Fibroblast of villous mesenchyme (primary cell): ENCODE results near the gene PDIA2. TPM values are rescaled to one million over a fixed set of nuclear protein-coding genes. Genes with fewer than 3 reads are reported as not detected.

Experiments
- DNase-seq: peaks from one replicate; pipeline ENCODE4 v3.0.0-alpha.2; 2010; ENCODE audit warnings: low read depth
- H3K4me3 ChIP-seq: 2 replicates; pipeline ENCODE4 v1.5.1; 2011; ENCODE audit warnings: low read depth, mild to moderate bottlenecking, low read length
- CTCF ChIP-seq: IDR thresholded peaks from 2 replicates; pipeline ENCODE4 v1.5.1; 2012; ENCODE audit warnings: low read depth, mild to moderate bottlenecking, low read length; ENCODE audit not compliant: insufficient read depth
- total RNA-seq: library from RNA; depleted of rRNA; stranded (reverse); fragments of >200 nt; gene quantifications from 2 replicates; pipeline ENCODE4 v1.2.3, GENCODE V29; 2012

Gene PDIA2
- total RNA-seq, 1 donor = 0.43 TPM

DNA sequence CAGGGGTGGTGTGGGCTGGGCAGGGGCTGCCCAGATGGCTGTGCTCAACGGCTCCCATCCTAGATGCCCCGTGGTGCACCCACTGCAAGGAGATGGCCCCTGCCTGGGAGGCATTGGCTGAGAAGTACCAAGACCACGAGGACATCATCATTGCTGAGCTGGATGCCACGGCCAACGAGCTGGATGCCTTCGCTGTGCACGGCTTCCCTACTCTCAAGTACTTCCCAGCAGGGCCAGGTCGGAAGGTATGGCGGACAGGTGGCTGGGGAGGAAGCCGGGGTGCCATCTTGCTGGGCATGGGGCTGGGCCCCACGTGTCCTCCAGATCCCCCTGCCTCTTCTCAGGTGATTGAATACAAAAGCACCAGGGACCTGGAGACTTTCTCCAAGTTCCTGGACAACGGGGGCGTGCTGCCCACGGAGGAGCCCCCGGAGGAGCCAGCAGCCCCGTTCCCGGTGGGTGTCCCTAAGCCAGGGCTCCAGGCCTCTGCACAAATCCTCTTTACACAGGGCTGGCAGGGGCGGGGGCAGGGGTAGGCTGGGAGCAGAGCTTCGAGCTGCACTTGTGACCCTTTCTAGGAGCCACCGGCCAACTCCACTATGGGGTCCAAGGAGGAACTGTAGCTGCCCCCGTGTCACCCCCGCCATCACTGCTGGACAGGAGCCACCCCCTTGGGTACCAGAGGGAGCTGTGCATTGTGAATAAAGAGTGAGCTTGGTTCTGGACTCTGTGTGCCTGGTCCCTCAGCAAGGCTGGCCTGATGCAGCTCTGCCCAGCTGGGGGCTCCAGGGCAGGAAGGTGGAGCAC, 3.7 kb downstream of the PDIA2 start:
- no peak overlapping the region for H3K4me3 ChIP-seq
- no peak for TF ChIP-seq CTCF
- DNase-seq = no peak

DNA sequence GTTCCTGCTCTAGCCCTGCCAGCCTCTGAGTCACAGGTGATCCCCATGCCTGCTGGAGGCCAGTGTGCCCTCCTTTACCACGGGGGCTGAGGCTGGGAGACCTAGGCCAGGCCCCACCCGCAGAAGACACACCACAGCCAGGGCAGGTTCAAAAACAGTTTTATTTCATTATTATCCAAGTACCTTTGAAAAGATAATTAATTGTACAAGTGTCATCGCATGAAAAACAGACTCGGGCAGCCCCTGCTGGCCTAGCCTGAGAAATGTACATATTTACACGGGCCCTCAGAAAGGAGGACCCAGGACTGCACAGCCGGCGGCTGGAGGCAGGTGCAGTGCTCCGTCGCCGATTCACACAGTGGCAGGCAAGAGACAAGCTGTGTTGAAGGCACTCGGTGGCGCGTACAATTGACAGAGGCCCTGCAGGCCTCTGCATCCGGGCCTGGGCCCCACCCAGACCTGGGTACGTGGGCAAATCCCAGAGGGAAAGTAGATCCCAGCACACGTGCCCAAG, 4.4 kb downstream of the PDIA2 start:
- no peak overlapping the region for H3K4me3 ChIP-seq
- DNase-seq = no peak
- no peak for TF ChIP-seq CTCF

DNA sequence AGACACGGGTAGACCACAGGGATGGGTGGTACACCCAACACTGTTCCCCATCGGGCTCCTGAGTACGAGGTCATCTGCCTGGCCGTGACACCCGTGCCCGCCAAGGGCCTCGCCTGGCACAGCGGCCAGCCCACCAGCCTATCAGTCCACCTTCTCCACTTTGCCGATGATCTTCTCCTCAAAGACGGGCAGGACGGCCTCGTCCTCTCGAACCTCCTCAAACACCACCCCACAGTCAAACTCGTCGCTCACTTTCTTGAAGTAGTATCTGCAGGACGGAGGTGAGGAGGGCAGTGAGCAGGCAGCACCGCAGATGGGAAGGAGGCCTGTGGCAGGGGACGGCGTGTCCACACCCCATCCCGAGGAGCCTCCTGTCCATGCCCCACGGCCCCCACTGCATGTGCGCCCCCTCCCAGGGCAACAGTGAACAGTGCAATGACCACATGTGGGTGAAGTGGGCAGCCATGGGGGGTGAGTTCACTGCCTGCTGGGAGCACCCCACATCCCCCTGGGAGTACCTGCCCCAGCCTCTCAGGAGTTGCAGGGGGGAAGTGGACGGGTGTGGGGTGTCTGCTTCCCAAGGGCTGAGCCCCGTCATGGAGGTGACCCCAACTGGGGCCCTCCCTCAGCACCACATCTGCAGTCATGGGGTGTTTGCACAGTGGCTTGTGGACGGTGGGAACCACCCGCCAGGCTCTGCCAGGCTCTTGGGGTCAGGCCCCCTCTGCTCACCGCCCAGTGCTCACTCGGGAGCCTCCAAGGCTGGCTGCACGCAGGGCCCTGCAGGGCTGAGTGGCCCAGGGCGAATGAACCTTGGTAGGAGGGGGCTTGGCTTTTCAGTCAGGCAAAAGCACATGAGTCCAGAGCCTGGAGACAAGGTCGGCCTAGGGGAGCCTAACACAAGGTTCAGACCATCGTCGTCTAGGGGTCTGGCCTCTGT, 5.3 kb downstream of the PDIA2 start:
- H3K4me3 ChIP-seq = no peak overlapping the region
- DNase-seq = no peak
- TF ChIP-seq CTCF = no peak

- TF ChIP-seq CTCF = no peak
- no peak for DNase-seq
These were observed 6.5 kb downstream of the PDIA2 start for GRCh38 chr16:289395-289997.

GRCh38 chr16:290015-290680, 7.2 kb downstream of the PDIA2 start:
- no peak for DNase-seq
- TF ChIP-seq CTCF = no peak
- no peak overlapping the region for H3K4me3 ChIP-seq

More at GRCh38 chr16:289395-289997, 6.5 kb downstream of the PDIA2 start:
- H3K4me3 ChIP-seq = no peak overlapping the region

DNA sequence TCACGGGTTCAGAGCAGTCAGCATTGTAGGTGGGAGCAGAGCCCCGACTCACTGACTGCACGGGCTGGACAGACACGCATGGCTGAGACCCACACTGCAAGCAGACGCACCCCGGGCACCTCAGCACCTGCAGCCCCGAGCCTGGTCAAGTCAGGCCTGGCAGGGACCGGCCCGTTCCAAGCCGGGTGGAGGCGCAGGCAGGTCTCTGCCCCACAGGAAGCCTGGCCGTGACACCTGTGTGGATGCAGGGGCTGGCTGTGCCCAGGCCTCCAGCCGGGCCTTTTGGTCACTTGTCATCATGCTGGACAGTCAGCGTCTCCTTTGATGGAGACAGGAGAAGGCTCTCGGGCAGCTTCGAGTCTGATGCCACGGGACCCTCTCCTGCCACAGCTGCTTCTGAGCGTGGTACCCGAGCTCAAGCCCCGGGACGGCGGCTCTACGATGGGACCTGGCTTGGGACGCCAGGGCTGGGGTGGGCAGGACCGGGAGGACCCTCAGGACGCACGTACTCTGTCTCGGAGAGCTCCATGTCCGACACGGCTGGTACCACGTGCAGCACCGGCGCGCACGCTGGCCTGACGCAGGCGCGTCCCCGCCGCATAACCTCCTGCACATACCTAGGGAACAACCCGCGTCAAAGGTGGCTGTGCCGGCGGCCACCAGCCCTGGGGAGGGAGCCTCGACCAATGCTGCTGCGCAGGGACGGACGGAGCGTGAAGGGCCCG, 7.9 kb downstream of the PDIA2 start:
- no peak for DNase-seq
- no peak for TF ChIP-seq CTCF

More for the DNA sequence above, 7.9 kb downstream of the PDIA2 start:
- no peak overlapping the region for H3K4me3 ChIP-seq
